HEK293 (cell line): ENCODE measurements around the gene RPS29.

Experiments used
- KLF16 ChIP-seq: fragments of 450-650 bp; formaldehyde crosslinking; IDR thresholded peaks from 2 replicates; pipeline ENCODE4 v1.5.1; 2017; ENCODE audit warnings: missing biosample characterization, missing genetic modification characterization
- OSR2 ChIP-seq: fragments of 450-650 bp; formaldehyde crosslinking; IDR thresholded peaks from 2 replicates; pipeline ENCODE4 v1.5.1; 2016; ENCODE audit warnings: missing biosample characterization, missing genetic modification characterization
- YY1 ChIP-seq: fragments of 450-650 bp; formaldehyde crosslinking; IDR thresholded peaks from 2 replicates; pipeline ENCODE4 v1.5.1; 2018; ENCODE audit warnings: missing biosample characterization, missing genetic modification characterization
- ZBTB1 ChIP-seq: fragments of 450-650 bp; formaldehyde crosslinking; IDR thresholded peaks from 2 replicates; pipeline ENCODE4 v1.5.1; 2016; ENCODE audit warnings: missing biosample characterization, missing genetic modification characterization
- ZNF169 ChIP-seq: fragments of 450-650 bp; formaldehyde crosslinking; IDR thresholded peaks from 2 replicates; pipeline ENCODE4 v1.5.1; 2016; ENCODE audit warnings: missing biosample characterization, missing genetic modification characterization
- ZNF23 ChIP-seq: fragments of 450-650 bp; formaldehyde crosslinking; IDR thresholded peaks from 2 replicates; pipeline ENCODE4 v1.5.1; 2016; ENCODE audit warnings: missing biosample characterization, missing genetic modification characterization, borderline replicate concordance
- ZNF335 ChIP-seq: fragments of 450-650 bp; formaldehyde crosslinking; conservative IDR thresholded peaks from 2 replicates; pipeline ENCODE4 v1.5.1; 2016; ENCODE audit warnings: missing biosample characterization, missing genetic modification characterization
- ZNF549 ChIP-seq: fragments of 450-650 bp; IDR thresholded peaks from 2 replicates; pipeline ENCODE4 v1.5.1; 2018; ENCODE audit warnings: missing biosample characterization, missing genetic modification characterization, mild to moderate bottlenecking, inconsistent platforms, moderate library complexity
- ZNF776 ChIP-seq: fragments of 450-650 bp; formaldehyde crosslinking; IDR thresholded peaks from 2 replicates; pipeline ENCODE4 v1.5.0; 2017; ENCODE audit warnings: missing biosample characterization, missing genetic modification characterization, borderline replicate concordance
- TF ChIP-seq, protein P1 (sequence below): fragments of 450-650 bp; formaldehyde crosslinking; IDR thresholded peaks from 2 replicates; pipeline ENCODE4 v1.5.1; 2016; ENCODE audit warnings: missing biosample characterization, missing genetic modification characterization
- TF ChIP-seq, protein P2 (sequence below): fragments of 450-650 bp; formaldehyde crosslinking; IDR thresholded peaks from 2 replicates; pipeline ENCODE4 v1.5.1; 2016; ENCODE audit warnings: missing biosample characterization, missing genetic modification characterization
- TF ChIP-seq, protein P3 (sequence below): fragments of 450-650 bp; formaldehyde crosslinking; IDR thresholded peaks from 2 replicates; pipeline ENCODE4 v1.5.1; 2016; ENCODE audit warnings: missing biosample characterization, missing genetic modification characterization

DNA sequence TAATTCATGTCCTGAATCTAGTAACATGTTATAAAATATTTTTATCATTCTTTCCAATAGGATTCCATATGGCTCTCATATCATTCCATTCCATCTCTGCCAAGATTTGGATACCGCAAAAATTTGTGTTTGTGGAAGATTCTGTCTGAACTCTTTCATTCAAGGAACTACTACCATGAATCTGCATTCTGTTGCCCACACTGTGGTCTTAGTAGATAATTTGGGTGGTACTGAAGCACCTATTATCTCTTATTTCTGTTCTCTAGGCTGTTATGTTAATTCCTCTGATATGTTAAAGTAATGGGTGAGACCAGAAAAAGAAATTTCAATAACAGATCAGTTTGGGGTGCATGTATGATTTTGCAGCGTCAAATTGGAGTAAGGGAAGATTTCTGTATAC is 28.0 kb upstream of the RPS29 start:
- TF ChIP-seq, protein P1, sequence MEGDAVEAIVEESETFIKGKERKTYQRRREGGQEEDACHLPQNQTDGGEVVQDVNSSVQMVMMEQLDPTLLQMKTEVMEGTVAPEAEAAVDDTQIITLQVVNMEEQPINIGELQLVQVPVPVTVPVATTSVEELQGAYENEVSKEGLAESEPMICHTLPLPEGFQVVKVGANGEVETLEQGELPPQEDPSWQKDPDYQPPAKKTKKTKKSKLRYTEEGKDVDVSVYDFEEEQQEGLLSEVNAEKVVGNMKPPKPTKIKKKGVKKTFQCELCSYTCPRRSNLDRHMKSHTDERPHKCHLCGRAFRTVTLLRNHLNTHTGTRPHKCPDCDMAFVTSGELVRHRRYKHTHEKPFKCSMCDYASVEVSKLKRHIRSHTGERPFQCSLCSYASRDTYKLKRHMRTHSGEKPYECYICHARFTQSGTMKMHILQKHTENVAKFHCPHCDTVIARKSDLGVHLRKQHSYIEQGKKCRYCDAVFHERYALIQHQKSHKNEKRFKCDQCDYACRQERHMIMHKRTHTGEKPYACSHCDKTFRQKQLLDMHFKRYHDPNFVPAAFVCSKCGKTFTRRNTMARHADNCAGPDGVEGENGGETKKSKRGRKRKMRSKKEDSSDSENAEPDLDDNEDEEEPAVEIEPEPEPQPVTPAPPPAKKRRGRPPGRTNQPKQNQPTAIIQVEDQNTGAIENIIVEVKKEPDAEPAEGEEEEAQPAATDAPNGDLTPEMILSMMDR (tag by site-specific recombination), result no peak
- TF ChIP-seq, protein P2, sequence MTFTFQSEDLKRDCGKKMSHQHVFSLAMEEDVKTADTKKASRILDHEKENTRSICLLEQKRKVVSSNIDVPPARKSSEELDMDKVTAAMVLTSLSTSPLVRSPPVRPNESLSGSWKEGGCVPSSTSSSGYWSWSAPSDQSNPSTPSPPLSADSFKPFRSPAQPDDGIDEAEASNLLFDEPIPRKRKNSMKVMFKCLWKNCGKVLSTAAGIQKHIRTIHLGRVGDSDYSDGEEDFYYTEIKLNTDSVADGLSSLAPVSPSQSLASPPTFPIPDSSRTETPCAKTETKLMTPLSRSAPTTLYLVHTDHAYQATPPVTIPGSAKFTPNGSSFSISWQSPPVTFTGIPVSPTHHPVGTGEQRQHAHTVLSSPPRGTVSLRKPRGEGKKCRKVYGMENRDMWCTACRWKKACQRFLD (tag by site-specific recombination), result no peak
- TF ChIP-seq ZNF335, result no peak
- TF ChIP-seq, protein P3, sequence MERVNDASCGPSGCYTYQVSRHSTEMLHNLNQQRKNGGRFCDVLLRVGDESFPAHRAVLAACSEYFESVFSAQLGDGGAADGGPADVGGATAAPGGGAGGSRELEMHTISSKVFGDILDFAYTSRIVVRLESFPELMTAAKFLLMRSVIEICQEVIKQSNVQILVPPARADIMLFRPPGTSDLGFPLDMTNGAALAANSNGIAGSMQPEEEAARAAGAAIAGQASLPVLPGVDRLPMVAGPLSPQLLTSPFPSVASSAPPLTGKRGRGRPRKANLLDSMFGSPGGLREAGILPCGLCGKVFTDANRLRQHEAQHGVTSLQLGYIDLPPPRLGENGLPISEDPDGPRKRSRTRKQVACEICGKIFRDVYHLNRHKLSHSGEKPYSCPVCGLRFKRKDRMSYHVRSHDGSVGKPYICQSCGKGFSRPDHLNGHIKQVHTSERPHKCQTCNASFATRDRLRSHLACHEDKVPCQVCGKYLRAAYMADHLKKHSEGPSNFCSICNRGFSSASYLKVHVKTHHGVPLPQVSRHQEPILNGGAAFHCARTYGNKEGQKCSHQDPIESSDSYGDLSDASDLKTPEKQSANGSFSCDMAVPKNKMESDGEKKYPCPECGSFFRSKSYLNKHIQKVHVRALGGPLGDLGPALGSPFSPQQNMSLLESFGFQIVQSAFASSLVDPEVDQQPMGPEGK (tag by site-specific recombination), result no peak
- TF ChIP-seq ZBTB1 (tag by site-specific recombination), result no peak
- TF ChIP-seq ZNF549 (tag by site-specific recombination), result no peak
- no peak for TF ChIP-seq OSR2 (tag by site-specific recombination)
- TF ChIP-seq KLF16 (tag by site-specific recombination), result no peak
- no peak for TF ChIP-seq ZNF169 (tag by site-specific recombination)
- TF ChIP-seq YY1 (tag by site-specific recombination), result no peak
- no peak for TF ChIP-seq ZNF776 (tag by site-specific recombination)
- TF ChIP-seq ZNF23 (tag by site-specific recombination), result no peak
